ENCODE results near the gene SART3.

GRCh38 chr12:108479364-108480070 lies 81.5 kb downstream of the SART3 start:
- TF ChIP-seq POLR2A (IDR thresholded peaks at IDR 0.05): no peak
- no peak for TF ChIP-seq CTCF (IDR thresholded peaks at IDR 0.05)
- TF ChIP-seq EP300 (IDR thresholded peaks at IDR 0.05): no peak
- TF ChIP-seq POLR2AphosphoS5 (IDR thresholded peaks at IDR 0.05): no peak
